Lower leg skin (tissue), 3 donors: ENCODE results near the gene GFRA4.

Experiments used
- POLR2A ChIP-seq, 2 donors: fragments of 450-650 bp; IDR thresholded peaks; one replicate each; pipeline ENCODE4 v1.6.1; 2016 to 2017; ENCODE audit warnings: antibody characterized with exemption in 2 of 2, mild to moderate bottlenecking in 1 of 2, moderate library complexity in 1 of 2
- TF ChIP-seq, protein P1 (sequence below), 3 donors: fragments of 450-650 bp; IDR thresholded peaks; one replicate each; pipeline ENCODE4 v1.5.1; 2016; ENCODE audit warnings: antibody characterized with exemption in 3 of 3, mild to moderate bottlenecking in 3 of 3, moderate library complexity in 2 of 3

DNA sequence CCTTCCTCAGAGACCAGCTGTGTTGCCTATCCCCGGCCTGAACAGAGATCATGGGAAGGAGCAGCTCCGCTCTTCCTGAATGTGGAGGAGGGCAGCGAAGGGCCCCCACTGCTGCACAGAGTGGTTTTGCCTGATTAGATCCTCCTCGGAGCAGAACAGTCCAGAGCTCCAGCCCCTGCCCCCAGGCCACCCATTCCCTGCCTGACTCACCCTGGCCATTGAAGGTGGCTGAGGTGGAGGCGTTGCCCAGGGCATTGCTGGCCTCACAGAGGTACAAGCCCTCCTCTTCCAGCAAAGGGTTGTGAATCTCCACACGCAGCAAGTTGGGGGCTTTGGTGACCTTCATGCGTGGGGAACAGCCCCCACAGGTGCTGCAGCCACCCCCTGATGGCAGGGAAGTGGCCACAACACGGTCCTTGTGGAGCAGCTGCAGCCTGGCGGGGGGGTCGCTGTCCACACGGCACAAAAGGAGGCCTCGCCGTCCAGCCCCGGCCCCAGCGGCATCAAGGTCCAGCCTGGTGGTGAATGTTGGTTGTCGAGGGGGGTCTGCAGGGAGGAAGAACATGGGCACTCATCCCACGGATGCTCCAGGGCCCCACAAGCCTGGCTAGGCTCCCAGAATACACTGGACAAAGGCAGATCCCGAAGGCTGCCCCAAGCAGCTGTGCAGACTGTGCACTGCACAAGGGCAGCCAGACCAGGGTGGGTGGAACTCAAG is 34.5 kb upstream of the GFRA4 start:
- no peak for TF ChIP-seq POLR2A (IDR thresholded peaks at IDR 0.05)
- TF ChIP-seq, protein P1, sequence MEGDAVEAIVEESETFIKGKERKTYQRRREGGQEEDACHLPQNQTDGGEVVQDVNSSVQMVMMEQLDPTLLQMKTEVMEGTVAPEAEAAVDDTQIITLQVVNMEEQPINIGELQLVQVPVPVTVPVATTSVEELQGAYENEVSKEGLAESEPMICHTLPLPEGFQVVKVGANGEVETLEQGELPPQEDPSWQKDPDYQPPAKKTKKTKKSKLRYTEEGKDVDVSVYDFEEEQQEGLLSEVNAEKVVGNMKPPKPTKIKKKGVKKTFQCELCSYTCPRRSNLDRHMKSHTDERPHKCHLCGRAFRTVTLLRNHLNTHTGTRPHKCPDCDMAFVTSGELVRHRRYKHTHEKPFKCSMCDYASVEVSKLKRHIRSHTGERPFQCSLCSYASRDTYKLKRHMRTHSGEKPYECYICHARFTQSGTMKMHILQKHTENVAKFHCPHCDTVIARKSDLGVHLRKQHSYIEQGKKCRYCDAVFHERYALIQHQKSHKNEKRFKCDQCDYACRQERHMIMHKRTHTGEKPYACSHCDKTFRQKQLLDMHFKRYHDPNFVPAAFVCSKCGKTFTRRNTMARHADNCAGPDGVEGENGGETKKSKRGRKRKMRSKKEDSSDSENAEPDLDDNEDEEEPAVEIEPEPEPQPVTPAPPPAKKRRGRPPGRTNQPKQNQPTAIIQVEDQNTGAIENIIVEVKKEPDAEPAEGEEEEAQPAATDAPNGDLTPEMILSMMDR (IDR thresholded peaks at IDR 0.05) = no peak
